ENCODE measurements around the gene BOD1L1.
A peak's percentile ranks its signal among the peaks of the same experiment; 100 is the strongest.

BOD1L1 gene

DNA sequence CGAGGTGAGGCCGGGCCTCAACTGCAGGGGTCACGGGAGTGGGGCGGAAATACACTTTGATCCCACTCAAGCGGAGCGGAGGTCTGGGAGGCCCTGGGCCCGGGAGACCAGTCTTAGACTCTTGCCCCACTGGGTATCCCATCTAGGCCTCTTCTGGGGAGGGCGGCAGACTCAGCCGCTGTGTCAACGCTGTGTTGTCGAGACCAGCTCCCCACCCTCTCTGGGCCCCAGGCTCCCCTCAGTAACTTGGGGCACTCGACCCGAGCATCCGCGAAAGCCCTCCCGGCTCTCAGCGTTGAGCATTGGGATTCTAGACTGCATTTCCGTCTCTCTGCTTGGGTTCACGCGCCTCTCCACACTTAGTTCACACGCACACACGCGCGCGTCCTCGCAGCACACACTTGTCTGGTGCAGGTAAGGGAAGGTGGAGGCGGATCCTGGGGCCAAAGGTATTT is 84.9 kb downstream of the BOD1L1 start:
- DNase-seq = peak; percentile 5
- Mint-ChIP-seq H3K4me3 (no peak overlapping the region), H3K36me3 (ENCODE audit: low read depth) (peaks cover 14% of the 10 kb centered on the region), H3K9me3 (peaks cover 13% of the 10 kb centered on the region), H3K27me3 (peaks cover 76% of the 10 kb centered on the region), H3K27ac (no peak overlapping the region), H3K4me1 (peaks cover 53% of the 10 kb centered on the region)
- ATAC-seq = no peak

DNA sequence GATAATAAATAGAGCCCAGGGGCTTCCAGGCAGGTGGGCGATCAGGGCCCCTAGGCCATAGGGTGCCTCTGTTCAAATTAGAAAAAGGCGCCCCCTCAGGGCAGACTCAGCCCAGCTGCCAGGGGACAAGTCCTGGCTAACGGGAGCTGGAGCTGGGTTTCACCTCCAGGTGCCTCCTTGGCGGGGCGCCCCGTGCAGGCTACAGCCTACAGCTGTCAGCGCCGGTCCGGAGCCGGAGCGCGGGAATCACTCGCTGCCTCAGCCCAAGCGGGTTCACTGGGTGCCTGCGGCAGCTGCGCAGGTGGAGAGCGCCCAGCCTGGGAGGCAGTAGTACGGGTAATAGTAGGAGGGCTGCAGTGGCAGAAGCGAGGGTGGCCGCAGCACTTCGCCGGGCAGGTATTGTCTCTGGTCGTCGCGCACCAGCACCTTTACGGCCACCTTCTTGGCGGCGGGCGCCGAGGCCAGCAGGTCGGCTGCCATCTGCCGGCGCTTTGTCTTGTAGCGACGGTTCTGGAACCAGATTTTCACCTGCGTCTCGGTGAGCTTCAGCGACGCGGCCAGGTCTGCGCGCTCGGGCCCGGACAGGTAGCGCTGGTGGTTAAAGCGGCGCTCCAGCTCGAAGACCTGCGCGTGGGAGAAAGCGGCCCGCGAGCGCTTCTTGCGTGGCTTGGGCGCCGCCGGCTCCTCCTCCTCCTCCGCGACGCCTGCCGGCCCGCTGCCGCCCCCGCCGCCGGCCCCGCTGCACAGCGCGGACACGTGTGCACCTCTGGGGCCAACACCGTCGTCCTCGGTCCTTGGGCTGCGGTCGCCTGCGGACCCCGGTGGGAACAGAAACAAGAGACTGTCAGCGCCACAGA is 85.6 kb downstream of the BOD1L1 start:
- Mint-ChIP-seq H3K4me1 (peaks cover 54% of the 10 kb centered on the region), H3K36me3 (ENCODE audit: low read depth) (peaks cover 15% of the 10 kb centered on the region), H3K4me3 (no peak overlapping the region), H3K27ac (no peak overlapping the region), H3K9me3 (peaks cover 14% of the 10 kb centered on the region), H3K27me3 (peaks cover 79% of the 10 kb centered on the region)
- DNase-seq = peak; percentile 38
- no peak for ATAC-seq

DNA sequence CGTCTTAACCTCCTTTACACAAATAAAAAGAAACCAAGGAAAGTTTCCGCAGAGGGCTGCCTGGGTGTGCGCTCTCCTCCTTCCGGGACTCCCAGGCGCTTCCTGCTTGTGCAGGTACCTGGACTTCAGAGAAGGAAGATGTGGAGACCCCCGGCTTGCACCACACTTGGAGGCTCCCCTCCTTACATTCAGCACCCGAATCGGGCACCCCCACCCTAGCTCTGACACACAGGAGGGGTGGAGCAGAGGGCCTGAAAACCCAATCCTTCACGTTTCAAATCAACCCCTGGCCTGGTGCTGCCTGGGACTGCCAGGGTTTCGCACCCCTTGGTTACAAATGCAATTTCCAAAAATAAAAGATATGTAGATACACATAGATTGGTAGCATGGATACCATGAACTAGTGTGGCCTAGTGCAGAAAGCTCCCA is 86.3 kb downstream of the BOD1L1 start:
- Mint-ChIP-seq H3K27ac (no peak overlapping the region), H3K27me3 (peaks cover 79% of the 10 kb centered on the region), H3K9me3 (peaks cover 18% of the 10 kb centered on the region), H3K4me1 (peaks cover 49% of the 10 kb centered on the region), H3K4me3 (no peak overlapping the region), H3K36me3 (ENCODE audit: low read depth) (peaks cover 17% of the 10 kb centered on the region)
- ATAC-seq = no peak
- DNase-seq = peak; percentile 2

DNA sequence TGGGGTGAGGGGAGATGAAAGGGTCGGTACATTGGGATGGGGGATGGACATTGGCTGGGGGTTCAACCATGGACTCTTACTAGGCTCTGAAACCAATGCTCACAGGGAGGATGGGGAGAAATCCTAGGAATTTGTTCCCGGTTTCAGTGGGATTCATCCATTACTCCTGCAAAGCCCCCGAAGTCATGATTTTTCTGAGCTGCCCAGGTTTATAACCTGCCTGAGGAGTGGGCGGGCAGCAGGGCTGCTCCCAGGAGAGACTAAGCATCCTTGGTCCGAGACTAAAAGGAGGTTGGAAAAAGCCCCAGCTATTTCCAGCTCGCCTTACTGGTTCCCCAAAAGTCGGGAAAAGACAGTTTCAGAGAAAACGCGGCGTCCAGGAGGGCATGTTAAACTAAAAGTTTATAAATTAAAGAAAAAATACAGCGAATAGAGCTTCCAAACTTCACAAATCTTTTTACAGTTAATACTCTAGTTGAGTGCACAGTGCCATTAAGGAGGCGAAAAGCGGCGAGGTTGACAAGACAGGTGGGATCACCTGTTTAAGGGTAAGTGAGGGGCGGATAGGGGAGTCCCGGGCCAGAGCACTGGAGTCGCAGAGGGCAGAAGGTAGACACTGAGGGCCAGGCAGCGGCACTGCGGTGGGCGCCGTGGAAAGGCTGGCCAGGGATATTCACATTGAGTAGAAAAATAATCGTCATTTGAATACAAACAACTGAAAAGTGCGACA is 86.9 kb downstream of the BOD1L1 start:
- ATAC-seq (no peak), DNase-seq (peak; percentile 2)
- peaks cover 15% of the 10 kb centered on the region for H3K36me3 Mint-ChIP-seq (ENCODE audit: low read depth)
- peaks cover 80% of the 10 kb centered on the region for H3K27me3 Mint-ChIP-seq
- H3K9me3 Mint-ChIP-seq = peaks cover 15% of the 10 kb centered on the region
- no peak overlapping the region for H3K27ac Mint-ChIP-seq
- peaks cover 47% of the 10 kb centered on the region for H3K4me1 Mint-ChIP-seq
- no peak overlapping the region for H3K4me3 Mint-ChIP-seq

DNA sequence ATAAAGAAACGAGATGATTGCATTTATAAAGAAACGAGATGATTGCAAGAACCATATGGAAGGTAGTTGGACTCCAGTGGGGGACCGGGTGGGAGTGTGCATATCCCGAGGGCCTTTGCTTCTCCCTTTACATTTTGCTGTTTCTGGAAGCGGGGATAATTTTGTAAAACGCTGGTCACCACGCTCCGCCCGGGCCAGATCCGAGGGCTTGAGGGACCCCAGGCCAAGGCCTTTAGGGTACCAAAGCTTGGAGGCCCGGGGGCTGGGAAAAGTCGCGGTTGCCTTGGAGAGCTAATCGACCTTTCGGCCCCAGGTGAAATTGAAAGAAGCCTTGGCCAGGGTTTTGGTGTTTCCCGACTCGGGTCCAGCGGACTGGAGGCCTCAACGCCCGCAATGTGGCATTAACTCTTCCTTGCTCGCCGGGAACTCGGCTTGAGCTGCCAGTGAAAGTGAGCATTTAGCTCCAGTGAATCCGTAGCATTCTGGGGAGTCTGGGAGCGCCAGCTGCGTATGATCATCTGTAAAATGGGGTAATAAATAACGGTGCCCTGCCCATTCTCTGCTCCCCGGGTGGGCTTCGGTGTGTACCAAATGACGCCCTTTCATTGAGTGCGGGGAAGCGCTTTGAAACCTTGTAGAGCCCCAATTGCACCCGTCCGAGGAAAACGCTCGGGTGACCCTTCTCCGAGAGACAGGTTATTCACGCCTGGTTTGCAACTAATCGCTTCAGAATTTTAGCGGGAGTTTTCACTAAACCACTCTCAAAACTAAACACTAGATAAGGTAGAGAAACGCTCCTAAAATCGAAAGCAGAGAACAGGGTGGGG is 87.7 kb downstream of the BOD1L1 start:
- Mint-ChIP-seq H3K4me3 (no peak overlapping the region), H3K27ac (no peak overlapping the region), H3K9me3 (peaks cover 15% of the 10 kb centered on the region), H3K4me1 (peaks cover 41% of the 10 kb centered on the region), H3K36me3 (ENCODE audit: low read depth) (peaks cover 13% of the 10 kb centered on the region), H3K27me3 (peaks cover 81% of the 10 kb centered on the region)
- no peak for ATAC-seq
- DNase-seq = no peak

DNA sequence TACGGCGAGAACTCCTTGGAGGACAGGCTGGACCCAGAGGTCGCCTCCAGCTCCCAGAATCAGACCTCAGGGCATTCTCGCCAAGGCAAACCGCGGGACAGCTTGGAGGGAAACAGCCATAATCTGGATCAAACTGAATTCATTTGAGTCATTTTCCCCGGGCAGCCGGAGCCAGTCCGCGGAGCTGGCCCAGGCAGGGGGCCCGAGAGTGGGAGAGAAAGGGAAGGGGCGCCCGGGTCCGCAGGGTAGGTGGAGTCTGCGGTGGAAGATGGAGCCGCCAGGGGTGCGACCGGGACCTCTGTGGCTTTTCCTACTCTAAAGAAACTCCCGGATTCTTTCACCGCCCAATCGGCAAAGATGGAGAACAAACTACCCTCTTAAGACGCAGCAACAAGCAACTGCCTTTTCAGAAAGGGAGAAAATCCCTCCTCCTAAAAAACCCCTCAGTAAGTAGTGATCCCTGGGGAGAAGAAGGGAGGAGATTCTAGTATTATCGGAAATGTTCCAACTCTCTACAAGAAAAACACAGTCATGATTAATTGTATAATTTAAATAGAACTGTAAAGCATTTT is 88.4 kb downstream of the BOD1L1 start:
- no peak overlapping the region for H3K27ac Mint-ChIP-seq
- H3K9me3 Mint-ChIP-seq = peaks cover 15% of the 10 kb centered on the region
- peaks cover 86% of the 10 kb centered on the region for H3K27me3 Mint-ChIP-seq
- ATAC-seq = no peak
- peaks cover 13% of the 10 kb centered on the region for H3K36me3 Mint-ChIP-seq (ENCODE audit: low read depth)
- H3K4me3 Mint-ChIP-seq = no peak overlapping the region
- peaks cover 40% of the 10 kb centered on the region for H3K4me1 Mint-ChIP-seq
- DNase-seq = peak; percentile 1

DNA sequence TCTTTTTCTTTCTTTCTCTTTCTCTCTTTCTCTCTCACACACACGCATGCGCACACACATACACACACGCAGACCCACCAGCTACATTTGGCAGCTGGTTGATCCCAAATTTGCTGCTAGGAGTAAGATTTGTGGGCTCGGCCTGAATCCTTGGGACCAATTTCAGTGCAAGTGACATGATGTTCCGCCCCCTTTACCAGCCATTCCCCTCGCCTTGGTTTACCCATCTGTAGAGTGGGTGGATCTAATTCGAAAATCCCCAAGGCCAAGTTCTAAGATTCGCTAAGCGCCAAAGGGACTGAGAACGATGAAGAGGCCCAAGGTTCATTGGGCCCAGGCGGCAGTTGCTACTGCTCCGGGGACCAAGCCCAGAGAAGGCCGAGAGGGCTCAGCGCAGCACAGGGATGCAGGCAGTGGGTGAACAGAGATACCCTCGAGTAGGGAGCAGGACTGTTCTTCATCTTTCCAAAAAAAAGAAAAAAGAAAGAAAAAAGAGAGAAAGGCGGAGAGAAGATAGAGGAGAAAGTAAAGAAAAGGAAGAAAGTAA is 89.0 kb downstream of the BOD1L1 start:
- peak; percentile 1 for DNase-seq
- no peak for ATAC-seq
- Mint-ChIP-seq H3K27ac (peak overlapping the region; percentile 26), H3K4me3 (no peak overlapping the region), H3K27me3 (peaks cover 89% of the 10 kb centered on the region), H3K36me3 (ENCODE audit: low read depth) (peaks cover 12% of the 10 kb centered on the region), H3K9me3 (peaks cover 15% of the 10 kb centered on the region), H3K4me1 (peaks cover 44% of the 10 kb centered on the region)

DNA sequence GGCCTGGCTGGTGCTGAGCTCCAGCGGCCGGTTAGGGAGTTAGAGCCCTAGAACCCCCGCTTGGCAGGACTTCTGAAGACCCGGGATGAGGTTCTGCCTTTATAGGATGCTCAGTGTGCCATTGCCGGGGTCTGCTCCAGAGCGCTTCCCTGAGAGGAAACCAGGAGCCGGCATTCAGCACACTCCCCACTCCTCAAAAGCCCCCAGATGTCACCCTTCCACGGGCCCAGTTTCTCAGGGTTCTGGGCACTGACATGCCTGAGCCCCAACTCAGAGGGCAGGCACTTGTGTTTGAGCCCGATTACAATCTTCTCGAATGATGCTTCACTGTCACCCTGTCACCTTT is 89.7 kb downstream of the BOD1L1 start:
- H3K27ac Mint-ChIP-seq = no peak overlapping the region
- DNase-seq = peak; percentile 1
- no peak overlapping the region for H3K4me3 Mint-ChIP-seq

DNA sequence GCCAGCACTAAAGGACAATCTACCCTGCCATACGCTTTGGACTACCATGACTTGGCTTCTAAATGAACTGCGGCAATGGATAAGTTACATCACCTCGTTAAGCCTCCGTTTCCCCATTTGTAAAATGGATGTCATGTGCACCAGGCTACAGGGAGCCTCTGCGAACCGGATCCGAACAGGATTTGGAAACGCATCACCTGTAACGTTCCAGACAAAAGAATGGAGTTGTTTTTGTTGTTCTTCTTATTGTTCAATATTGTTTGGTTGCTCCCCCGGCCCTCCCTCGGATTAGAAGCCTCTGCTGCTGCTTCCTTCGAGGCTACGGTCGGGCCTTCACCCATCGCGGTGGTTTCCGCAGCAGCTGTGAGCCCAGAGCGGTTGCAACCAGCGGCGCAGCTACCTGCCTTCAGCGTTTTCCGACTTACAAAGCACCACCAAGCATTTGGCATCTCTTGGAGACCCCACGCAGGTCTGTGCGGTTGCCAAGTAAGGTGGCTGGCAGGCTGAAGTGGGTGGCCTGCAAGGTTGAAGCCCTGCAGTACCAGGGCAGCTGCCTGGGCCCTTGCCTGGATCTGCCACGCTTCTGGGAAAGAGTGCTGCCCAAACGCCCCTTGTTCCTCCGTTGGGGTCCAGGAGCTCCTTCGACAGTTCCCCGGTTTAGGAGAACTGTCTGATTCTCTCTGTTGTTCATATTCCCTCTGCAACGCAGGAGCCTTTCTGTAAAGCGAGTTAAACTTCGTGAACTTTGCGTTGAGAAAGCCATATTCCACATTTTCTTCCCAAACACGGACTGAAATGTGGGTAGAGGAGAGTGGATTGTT is 90.3 kb downstream of the BOD1L1 start:
- H3K4me3 Mint-ChIP-seq = no peak overlapping the region
- peaks cover 37% of the 10 kb centered on the region for H3K4me1 Mint-ChIP-seq
- peaks cover 15% of the 10 kb centered on the region for H3K9me3 Mint-ChIP-seq
- H3K27me3 Mint-ChIP-seq = peaks cover 88% of the 10 kb centered on the region
- DNase-seq (peak; percentile 16), ATAC-seq (no peak)
- H3K36me3 Mint-ChIP-seq (ENCODE audit: low read depth) = peaks cover 9% of the 10 kb centered on the region
- H3K27ac Mint-ChIP-seq = peak overlapping the region; percentile 21

More for the DNA sequence above, 89.7 kb downstream of the BOD1L1 start:
- H3K36me3 Mint-ChIP-seq (ENCODE audit: low read depth) = peaks cover 11% of the 10 kb centered on the region
- H3K27me3 Mint-ChIP-seq = peaks cover 87% of the 10 kb centered on the region
- no peak for ATAC-seq
- H3K4me1 Mint-ChIP-seq = peaks cover 39% of the 10 kb centered on the region
- H3K9me3 Mint-ChIP-seq = peaks cover 15% of the 10 kb centered on the region

DNA sequence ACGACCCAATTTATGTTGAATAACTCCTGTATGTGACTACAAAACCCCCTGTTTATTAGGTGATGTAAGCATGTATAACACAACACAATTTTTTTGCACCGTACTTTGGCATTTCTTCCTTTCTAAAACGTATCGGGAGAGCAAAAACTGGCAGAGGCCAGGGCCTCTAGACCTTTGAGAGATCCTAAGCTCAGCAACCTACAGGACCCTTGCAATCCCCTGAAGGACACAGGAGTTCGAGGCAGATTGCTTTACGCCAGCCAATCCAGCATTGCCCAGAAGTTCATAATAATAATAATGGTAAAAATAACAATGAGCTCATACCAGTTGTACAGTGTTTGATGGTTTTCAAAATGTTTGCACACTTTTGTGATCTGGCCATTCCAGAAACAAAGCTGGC is 90.9 kb downstream of the BOD1L1 start:
- peaks cover 93% of the 10 kb centered on the region for H3K27me3 Mint-ChIP-seq
- ATAC-seq = no peak
- no peak for DNase-seq
- peaks cover 34% of the 10 kb centered on the region for H3K4me1 Mint-ChIP-seq
- H3K4me3 Mint-ChIP-seq = no peak overlapping the region
- peaks cover 15% of the 10 kb centered on the region for H3K9me3 Mint-ChIP-seq
- H3K36me3 Mint-ChIP-seq (ENCODE audit: low read depth) = peaks cover 9% of the 10 kb centered on the region
- peak overlapping the region; percentile 21 for H3K27ac Mint-ChIP-seq

DNA sequence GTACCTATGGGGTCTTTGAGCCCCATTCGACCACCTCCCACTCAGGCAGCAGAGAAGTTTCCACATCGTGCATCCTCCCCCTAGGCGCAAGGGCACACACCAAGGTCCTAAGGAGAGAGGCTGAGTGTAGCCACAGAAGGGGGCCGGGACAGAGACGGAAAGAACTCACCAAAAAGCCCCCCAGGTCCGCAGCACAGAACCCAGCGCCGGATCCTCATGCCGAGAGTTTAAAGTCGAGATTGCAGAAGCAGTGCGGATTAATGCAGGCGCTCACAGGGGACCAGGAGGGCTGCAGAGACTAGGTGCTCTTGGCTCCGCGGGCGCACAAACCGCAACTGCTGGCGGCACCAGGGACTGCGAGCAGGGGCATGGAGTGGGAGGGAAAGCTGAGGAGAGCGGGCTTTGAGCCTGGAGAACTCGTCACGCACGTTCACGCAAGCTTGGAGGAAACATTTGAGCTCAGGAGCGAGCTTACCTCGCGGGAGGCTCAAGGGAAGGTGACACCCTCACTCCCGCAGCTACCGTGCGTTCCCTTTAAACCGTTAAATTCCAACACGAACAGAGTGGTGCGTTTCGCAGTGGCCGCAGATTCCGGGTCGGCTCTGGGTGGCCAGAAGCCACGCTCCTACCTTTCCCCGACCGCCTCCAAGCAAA is 91.7 kb downstream of the BOD1L1 start:
- H3K9me3 Mint-ChIP-seq = peaks cover 15% of the 10 kb centered on the region
- ATAC-seq (no peak), DNase-seq (peak; percentile 5)
- no peak overlapping the region for H3K27ac Mint-ChIP-seq
- H3K4me1 Mint-ChIP-seq = peaks cover 37% of the 10 kb centered on the region
- no peak overlapping the region for H3K4me3 Mint-ChIP-seq
- H3K36me3 Mint-ChIP-seq (ENCODE audit: low read depth) = peaks cover 9% of the 10 kb centered on the region
- H3K27me3 Mint-ChIP-seq = peaks cover 93% of the 10 kb centered on the region

DNA sequence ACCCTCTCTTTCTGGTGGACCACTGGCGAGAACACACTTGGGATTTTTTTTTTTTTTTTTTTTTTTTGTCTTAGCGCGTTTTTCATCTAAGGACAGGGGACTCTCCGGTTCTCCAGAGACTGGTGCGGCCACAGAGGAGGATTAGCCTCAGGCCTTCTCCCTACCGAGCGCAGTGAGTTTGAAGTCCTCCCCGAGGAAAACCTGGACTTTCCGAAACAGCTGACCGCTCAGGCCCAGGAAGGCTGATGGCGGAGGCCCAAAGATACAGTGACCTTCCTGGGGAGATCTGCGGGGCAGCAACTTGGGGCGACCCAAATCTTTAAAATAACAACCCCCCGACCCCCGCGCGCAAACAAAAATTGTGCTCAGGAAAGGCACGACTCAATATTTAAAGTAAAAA is 92.4 kb downstream of the BOD1L1 start:
- no peak for ATAC-seq
- DNase-seq = no peak
- peaks cover 9% of the 10 kb centered on the region for H3K36me3 Mint-ChIP-seq (ENCODE audit: low read depth)
- no peak overlapping the region for H3K27ac Mint-ChIP-seq
- peaks cover 34% of the 10 kb centered on the region for H3K4me1 Mint-ChIP-seq
- peaks cover 93% of the 10 kb centered on the region for H3K27me3 Mint-ChIP-seq
- H3K4me3 Mint-ChIP-seq = no peak overlapping the region
- peaks cover 15% of the 10 kb centered on the region for H3K9me3 Mint-ChIP-seq
